Osteoblast (primary cell): ENCODE results near the gene OTULIN. TPM values are rescaled to one million over a fixed set of nuclear protein-coding genes. Genes with fewer than 3 reads are reported as not detected.

Experiments used
- DNase-seq: peaks from one replicate; pipeline ENCODE4 v3.0.0; 2011; ENCODE audit warnings: low spot score, mixed read lengths; ENCODE audit not compliant: insufficient read length; ENCODE audit errors: missing footprints
- H2AFZ ChIP-seq: 2 replicates; pipeline ENCODE4 v1.6.0; 2011; ENCODE audit warnings: mild to moderate bottlenecking, low read length
- H3K27ac ChIP-seq: 2 replicates; pipeline ENCODE4 v1.5.1; 2011; ENCODE audit warnings: mild to moderate bottlenecking, low read depth, low read length, moderate library complexity
- H3K27me3 ChIP-seq: 2 replicates; pipeline ENCODE4 v1.6.0; 2012; ENCODE audit warnings: mild to moderate bottlenecking, control low read depth, inconsistent platforms, low read length, moderate library complexity; ENCODE audit not compliant: insufficient read depth
- H3K36me3 ChIP-seq: 2 replicates; pipeline ENCODE4 v1.5.1; 2011; ENCODE audit warnings: mild to moderate bottlenecking, low read length, control low read depth, moderate library complexity; ENCODE audit not compliant: insufficient read depth
- H3K4me1 ChIP-seq: 2 replicates; pipeline ENCODE4 v1.5.1; 2011; ENCODE audit warnings: mild to moderate bottlenecking, low read length, control low read depth, moderate library complexity; ENCODE audit not compliant: insufficient read depth
- H3K4me2 ChIP-seq: 2 replicates; pipeline ENCODE4 v1.6.0; 2011; ENCODE audit warnings: mild to moderate bottlenecking, low read length; ENCODE audit not compliant: insufficient read depth
- H3K4me3 ChIP-seq: fragments of 200-600 bp; sonication (generic); 3 replicates; pipeline ENCODE4 v1.5.1; 2012; ENCODE audit warnings: mild to moderate bottlenecking, low read length, inconsistent platforms; ENCODE audit not compliant: insufficient read depth
- H3K79me2 ChIP-seq: 2 replicates; pipeline ENCODE4 v1.6.0; 2012; ENCODE audit warnings: mild to moderate bottlenecking, low read length, control low read depth, inconsistent platforms; ENCODE audit not compliant: insufficient read depth
- H3K9me3 ChIP-seq: 2 replicates; pipeline ENCODE4 v1.5.1; 2011; ENCODE audit warnings: low read depth, low read length, control low read depth
- H4K20me1 ChIP-seq: 2 replicates; pipeline ENCODE4 v1.6.0; 2012; ENCODE audit warnings: mild to moderate bottlenecking, low read length, control low read depth; ENCODE audit not compliant: insufficient read depth
- CTCF ChIP-seq: IDR thresholded peaks from 2 replicates; pipeline ENCODE4 v1.5.1; 2011; ENCODE audit warnings: mild to moderate bottlenecking, low read depth, low read length, moderate library complexity; ENCODE audit errors: extremely low read depth
- total RNA-seq: library from RNA; depleted of rRNA; stranded (reverse); fragments of >200 nt; gene quantifications from 2 replicates; pipeline ENCODE4 v1.2.3, GENCODE V29; 2012

Gene OTULIN
- total RNA-seq, 1 donor: 29.7 TPM

GRCh38 chr5:14721990-14722656 lies 57.6 kb downstream of the OTULIN start:
- peak; percentile 80 for DNase-seq
- no peaks in the 10 kb centered on the region for H3K9me3 ChIP-seq
- no peak overlapping the region for H2AFZ ChIP-seq
- H3K4me2 ChIP-seq: no peak overlapping the region
- no peak for TF ChIP-seq CTCF
- H3K36me3 ChIP-seq: peaks cover 23% of the 10 kb centered on the region
- no peak overlapping the region for H3K27ac ChIP-seq
- no peaks in the 10 kb centered on the region for H4K20me1 ChIP-seq
- no peaks in the 10 kb centered on the region for H3K27me3 ChIP-seq
- H3K4me3 ChIP-seq: no peak overlapping the region
- H3K4me1 ChIP-seq: peaks cover 39% of the 10 kb centered on the region
- no peaks in the 10 kb centered on the region for H3K79me2 ChIP-seq

DNA sequence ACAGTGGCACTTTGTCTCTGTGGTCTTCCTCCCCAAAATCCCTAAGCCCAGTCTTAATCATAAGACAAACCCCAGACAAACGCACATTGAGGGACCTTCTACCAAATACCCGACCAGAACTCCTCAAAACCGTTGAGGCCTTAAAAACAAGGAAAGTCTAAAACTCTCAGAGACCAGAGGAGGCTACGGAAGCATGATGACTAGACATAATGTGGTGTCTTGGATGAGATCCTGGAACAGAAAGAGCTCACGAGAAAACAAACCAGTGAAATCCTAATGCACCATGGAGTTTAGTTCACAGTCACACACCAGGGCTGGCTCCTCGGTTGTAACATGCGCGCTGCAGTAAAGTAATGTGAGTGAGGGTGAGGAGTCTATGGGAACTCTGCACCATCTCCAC lies 58.4 kb downstream of the OTULIN start:
- no peak for DNase-seq
- Histone ChIP-seq H3K4me2 (no peak overlapping the region), H3K27ac (no peak overlapping the region), H3K4me1 (peaks cover 45% of the 10 kb centered on the region), H2AFZ (no peak overlapping the region), H3K36me3 (peaks cover 20% of the 10 kb centered on the region), H3K27me3 (no peaks in the 10 kb centered on the region), H3K9me3 (no peaks in the 10 kb centered on the region), H4K20me1 (no peaks in the 10 kb centered on the region), H3K79me2 (no peaks in the 10 kb centered on the region), H3K4me3 (no peak overlapping the region)
- no peak for TF ChIP-seq CTCF

GRCh38 chr5:14723701-14724132 lies 59.2 kb downstream of the OTULIN start:
- Histone ChIP-seq H3K4me2 (no peak overlapping the region), H3K4me3 (no peak overlapping the region), H3K4me1 (peaks cover 47% of the 10 kb centered on the region), H2AFZ (no peak overlapping the region), H3K36me3 (peaks cover 25% of the 10 kb centered on the region), H3K27me3 (no peaks in the 10 kb centered on the region), H3K79me2 (no peaks in the 10 kb centered on the region), H4K20me1 (no peaks in the 10 kb centered on the region), H3K9me3 (no peaks in the 10 kb centered on the region), H3K27ac (no peak overlapping the region)
- no peak for TF ChIP-seq CTCF
- DNase-seq: no peak

GRCh38 chr5:14724633-14725032 lies 60.1 kb downstream of the OTULIN start:
- no peaks in the 10 kb centered on the region for H3K9me3 ChIP-seq

More at GRCh38 chr5:14724633-14725032, 60.1 kb downstream of the OTULIN start:
- Histone ChIP-seq H3K27me3 (no peaks in the 10 kb centered on the region), H3K4me1 (peaks cover 47% of the 10 kb centered on the region), H2AFZ (no peak overlapping the region), H3K27ac (no peak overlapping the region), H3K4me3 (no peak overlapping the region), H3K36me3 (peaks cover 25% of the 10 kb centered on the region), H3K4me2 (no peak overlapping the region), H3K79me2 (no peaks in the 10 kb centered on the region), H4K20me1 (no peaks in the 10 kb centered on the region)
- no peak for DNase-seq
- no peak for TF ChIP-seq CTCF
